ENCODE results near the gene MFRP.

The MFRP gene

DNA sequence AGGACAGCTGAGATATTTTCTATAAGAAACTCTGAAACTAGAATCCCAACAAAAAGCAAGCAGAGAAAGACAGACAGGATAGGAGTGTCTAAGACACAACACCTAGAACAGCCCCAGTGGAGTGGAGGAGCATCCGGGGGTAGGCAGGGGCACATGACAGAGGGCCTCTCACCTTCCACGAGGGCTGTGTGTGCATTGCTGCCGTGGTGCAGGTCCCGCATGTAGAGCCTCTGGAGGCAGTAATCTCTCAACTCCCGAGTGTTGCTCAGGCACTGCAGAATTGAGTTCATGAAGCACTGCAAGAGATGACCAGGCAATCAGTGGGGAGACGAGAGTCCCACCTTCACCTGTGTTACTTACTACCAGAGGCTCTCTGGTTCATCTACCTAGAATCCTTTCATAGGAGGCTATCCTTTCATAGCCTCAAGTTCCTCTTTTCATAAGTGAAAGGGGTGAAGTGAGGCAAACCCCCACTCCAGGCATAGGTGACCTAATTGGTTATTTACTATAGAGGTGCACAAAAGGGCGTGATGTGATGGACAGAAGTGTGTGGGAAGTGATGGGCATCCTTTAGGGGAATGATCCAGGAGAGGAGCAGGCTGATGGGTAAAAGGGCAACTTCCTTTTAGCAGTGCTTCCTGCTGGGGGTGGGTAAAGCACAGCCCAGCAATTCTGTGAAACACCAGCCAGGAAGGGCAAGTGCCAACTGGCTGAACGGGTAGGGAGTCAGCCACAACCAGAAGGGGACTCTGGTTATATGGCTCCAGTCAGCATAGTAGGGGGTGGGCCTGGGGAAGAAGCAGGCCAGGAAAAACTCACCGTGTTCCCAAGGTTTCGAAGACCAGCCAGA is 13.1 kb upstream of the MFRP start:
- no peak for DNase-seq (ENCODE audit: low read depth)

DNA sequence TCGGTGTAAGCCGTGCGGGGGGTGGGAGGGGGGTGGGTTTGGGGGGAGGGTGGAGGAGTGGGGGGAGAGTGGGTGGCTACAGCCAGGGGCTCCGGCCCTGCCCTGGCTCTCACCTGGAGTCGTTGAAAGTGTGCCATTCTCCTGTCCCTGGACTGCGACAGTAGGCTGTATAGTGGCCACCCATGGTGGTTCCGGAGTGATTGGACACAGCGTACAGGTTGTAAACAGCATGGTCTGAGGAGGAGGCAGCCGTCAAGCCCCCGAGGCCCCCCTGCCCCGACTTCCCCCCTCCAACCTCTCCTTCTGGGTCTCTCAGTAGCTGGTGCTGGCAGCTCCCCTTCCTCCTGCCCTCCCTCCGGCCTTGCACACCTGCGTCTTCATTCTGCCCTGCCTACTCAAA is 10.6 kb upstream of the MFRP start:
- DNase-seq (ENCODE audit: low read depth): no peak

- no peak for DNase-seq (ENCODE audit: low read depth)
These were observed 10.0 kb upstream of the MFRP start for GRCh38 chr11:119356349-119357031.

DNA sequence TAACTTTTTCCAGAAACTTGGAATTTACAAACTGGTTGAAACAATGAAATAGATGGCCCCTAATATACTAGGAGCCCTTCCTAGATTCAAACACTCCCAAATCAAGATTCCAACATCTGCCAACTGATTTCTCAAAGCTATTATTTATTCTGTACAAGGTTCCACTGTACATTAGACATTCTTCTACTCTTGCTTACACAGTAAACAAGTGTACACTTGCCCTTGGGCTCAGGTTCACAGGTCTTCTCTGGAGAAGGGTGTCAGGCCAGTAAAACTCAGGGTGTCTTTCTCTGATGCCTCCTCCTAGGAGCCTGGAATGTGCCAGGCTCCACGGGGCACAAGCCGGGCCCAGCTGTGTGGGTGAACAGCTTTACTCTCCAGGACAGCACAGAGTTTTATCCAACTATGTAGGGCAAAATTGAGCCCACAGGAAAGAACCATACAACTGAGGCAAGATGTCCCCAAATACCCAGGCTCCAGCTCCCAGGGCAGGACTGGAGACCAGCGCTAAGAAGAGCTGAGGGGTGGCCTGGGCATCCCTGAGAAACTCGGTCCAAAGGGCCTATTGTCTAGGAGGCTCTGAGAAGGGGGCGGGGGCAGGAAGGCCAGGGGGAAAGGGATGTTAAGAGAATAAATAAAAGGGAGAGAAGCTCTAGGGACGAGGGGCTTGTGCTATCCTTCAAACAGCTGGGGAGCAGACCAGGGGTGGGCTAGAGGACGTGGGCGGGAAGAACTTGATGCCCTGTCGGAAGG is 8.8 kb upstream of the MFRP start:
- no peak for DNase-seq (ENCODE audit: low read depth)

- DNase-seq (ENCODE audit: low read depth): no peak
These were observed 6.4 kb upstream of the MFRP start for GRCh38 chr11:119352857-119353260.

GRCh38 chr11:119351232-119351631 is 4.7 kb upstream of the MFRP start:
- no peak for DNase-seq (ENCODE audit: low read depth)

DNA sequence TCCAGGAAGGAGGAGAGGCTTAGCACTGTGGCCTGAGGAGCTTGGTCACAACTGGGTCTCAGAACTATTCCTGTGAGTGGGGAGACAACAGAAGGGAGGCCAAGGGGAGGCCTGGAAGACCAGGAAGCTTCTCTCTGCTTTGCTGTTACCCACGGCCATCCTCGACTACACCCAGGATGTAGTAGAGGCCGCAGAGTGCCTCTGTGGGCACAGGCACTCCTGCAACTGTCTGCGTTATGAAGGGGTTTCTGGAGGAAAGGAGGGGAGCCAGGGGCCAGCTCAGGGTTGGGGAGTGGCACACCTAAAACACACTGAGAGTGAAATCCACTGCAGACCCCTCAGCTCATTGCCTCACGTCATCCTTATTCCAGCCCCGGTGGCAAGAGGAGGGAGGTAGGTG is 3.8 kb upstream of the MFRP start:
- DNase-seq (ENCODE audit: low read depth): no peak

DNA sequence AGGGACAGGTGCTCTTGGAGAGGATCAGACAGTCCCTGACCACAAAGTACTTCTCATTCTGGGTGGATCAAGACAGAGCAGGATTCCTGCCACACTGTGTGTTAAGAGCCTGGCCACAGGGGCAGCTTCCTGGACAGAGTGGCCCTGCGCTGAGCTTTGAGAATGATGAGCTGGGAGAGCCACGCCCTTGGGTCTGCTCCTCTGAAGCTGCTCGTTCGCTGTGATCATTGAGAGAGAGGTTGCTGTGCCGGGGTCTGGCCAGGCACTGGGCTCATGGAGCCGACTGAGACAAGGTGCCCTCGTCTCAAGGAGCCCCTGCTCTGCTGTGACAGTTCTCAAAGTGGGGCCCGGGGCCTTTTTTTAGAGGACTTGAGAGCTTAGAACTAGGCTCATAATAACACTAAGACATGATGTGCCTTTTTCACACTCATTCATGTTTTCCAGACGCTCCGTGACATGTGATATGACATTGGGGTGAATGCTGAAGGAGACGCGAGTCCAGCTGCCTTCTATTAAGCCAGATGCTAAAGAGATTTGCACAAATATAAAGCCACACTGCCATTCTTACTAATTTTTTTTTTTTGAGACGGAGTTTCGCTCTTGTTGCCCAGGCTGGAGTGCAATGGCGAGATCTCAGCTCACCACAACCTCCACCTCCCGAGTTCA is 1.6 kb upstream of the MFRP start:
- DNase-seq (ENCODE audit: low read depth): no peak

- DNase-seq (ENCODE audit: low read depth): no peak
These were observed 737 bp upstream of the MFRP start for GRCh38 chr11:119347242-119347641.

GRCh38 chr11:119345685-119346084 is 820 bp downstream of the MFRP start:
- no peak for DNase-seq (ENCODE audit: low read depth)

- no peak for DNase-seq (ENCODE audit: low read depth)
These were observed 2.1 kb downstream of the MFRP start for GRCh38 chr11:119344291-119345010.

GRCh38 chr11:119343726-119344125 is 2.8 kb downstream of the MFRP start:
- DNase-seq (ENCODE audit: low read depth): no peak

- DNase-seq (ENCODE audit: low read depth): no peak
These were observed 4.0 kb downstream of the MFRP start for GRCh38 chr11:119342362-119343130.

GRCh38 chr11:119342023-119342300 is 4.5 kb downstream of the MFRP start:
- no peak for DNase-seq (ENCODE audit: low read depth)

- no peak for DNase-seq (ENCODE audit: low read depth)
These were observed 5.1 kb downstream of the MFRP start for GRCh38 chr11:119341222-119342022.

DNA sequence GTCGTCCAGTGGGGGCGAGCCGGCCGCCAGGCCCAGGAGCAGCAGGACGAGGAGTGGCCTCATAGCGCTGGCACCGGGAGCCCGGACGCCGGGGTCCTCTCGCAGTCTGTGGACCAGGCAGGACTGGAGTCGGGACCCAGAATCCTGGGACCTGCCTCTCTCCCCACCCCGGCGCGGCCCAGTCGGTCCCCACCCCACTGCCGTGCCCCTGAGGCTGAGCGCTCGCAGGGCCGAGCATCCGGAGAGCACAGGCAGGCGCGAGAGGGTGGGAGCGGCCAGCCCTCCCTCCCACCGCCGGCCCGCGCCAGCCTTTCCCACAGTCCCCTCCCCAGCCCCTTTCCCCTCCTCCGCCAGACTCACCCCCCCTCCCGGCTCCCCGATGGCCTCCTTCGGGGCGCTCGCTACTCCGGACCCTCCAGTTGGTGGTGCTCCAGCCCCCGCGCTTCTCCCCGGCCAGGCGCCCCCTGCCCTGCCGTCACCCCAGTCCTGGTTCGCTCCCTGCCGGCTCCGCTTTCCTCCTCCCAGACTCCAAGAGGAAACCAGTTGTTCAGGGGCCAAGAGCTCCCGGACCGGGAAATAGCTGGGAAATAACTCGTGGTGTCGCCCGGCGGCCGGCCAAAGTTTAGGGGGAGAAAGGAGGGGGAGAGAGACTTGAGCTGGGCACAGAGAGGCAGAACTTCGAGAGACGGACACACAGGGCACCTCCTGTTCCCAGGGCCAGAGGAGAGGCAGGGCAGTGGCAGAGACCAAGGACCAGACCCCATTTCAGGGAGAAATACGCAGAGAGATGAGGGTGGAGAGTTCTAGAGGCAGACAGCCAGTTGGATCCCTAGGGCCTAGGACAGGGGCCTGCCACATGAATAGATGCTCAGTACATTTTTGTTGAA is 5.9 kb downstream of the MFRP start, which contains the start of gene C1QTNF5:
Gene C1QTNF5, minus strand, starts transcription at position 549 of the 887 bp plus-strand sequence. Its CDS starts 486 bp downstream, at position 63.
- DNase-seq (ENCODE audit: low read depth): no peak

DNA sequence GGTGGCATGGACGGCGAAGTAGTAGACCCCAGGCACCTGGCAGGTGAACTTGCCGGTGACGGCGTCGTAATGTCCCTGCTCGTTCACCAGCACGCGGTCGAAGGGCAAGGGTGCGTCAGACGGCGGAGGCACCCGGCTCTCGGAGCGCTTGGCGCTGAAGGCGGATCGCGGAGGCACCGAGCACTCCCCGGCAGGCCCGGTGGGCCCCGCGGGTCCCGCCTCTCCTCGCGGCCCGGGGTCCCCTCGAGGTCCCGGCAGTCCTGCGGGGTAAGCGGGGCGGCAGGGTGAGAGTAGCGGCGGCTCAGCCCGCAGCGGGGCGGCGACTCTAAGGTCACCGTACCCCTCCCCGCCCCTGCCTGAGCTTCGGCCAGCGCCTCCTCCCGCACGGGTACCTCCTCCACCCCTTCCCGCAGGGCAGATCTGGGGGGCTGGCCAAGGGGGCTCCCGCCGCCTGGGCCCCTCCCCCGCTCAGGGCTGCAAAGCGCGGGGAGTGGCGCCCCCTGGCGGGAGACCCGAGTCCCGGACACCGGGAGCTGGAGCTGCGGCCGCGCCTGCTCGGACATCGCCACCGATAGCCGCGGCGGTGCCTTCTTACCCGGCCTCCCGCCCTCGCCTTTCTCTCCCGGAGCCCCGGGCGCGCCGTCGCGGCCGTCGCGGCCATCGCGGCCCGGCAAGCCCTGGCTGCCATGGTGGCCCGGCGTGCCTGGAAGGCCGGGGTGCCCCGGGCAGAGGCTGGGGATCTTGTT is 6.7 kb downstream of the MFRP start:
- no peak for DNase-seq (ENCODE audit: low read depth)

- DNase-seq (ENCODE audit: low read depth): no peak
These were observed 7.4 kb downstream of the MFRP start for GRCh38 chr11:119338965-119339588.

All from HS-5 (cell line).